Neural cell (in vitro differentiated cells): ENCODE data around the gene NEK5.

ENCODE experiments used
- POLR2AphosphoS5 ChIP-seq: IDR thresholded peaks from 2 replicates; pipeline ENCODE4 v1.6.1; 2012
- SMC3 ChIP-seq: fragments of 450-650 bp; conservative IDR thresholded peaks from 2 replicates; pipeline ENCODE4 v1.6.1; 2014; ENCODE audit warnings: antibody characterized with exemption, mild to moderate bottlenecking, moderate library complexity; ENCODE audit not compliant: poor library complexity
- TF ChIP-seq, protein P1 (sequence below): fragments of 450-650 bp; IDR thresholded peaks from 2 replicates; pipeline ENCODE4 v1.5.1; 2014; ENCODE audit warnings: antibody characterized with exemption, mild to moderate bottlenecking, moderate library complexity; ENCODE audit not compliant: poor library complexity, severe bottlenecking

GRCh38 chr13:52091473-52091872 is 37.4 kb downstream of the NEK5 start:
- TF ChIP-seq SMC3: no peak
- no peak for TF ChIP-seq POLR2AphosphoS5
- TF ChIP-seq, protein P1, sequence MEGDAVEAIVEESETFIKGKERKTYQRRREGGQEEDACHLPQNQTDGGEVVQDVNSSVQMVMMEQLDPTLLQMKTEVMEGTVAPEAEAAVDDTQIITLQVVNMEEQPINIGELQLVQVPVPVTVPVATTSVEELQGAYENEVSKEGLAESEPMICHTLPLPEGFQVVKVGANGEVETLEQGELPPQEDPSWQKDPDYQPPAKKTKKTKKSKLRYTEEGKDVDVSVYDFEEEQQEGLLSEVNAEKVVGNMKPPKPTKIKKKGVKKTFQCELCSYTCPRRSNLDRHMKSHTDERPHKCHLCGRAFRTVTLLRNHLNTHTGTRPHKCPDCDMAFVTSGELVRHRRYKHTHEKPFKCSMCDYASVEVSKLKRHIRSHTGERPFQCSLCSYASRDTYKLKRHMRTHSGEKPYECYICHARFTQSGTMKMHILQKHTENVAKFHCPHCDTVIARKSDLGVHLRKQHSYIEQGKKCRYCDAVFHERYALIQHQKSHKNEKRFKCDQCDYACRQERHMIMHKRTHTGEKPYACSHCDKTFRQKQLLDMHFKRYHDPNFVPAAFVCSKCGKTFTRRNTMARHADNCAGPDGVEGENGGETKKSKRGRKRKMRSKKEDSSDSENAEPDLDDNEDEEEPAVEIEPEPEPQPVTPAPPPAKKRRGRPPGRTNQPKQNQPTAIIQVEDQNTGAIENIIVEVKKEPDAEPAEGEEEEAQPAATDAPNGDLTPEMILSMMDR: no peak
